G401 (cell line): ENCODE measurements around the gene CCDC148. TPM values are rescaled to one million over a fixed set of nuclear protein-coding genes. Genes with fewer than 3 reads are reported as not detected.
"Not testable (repeated sequence)": the region's sequence is repeated elsewhere in the genome, so short reads cannot be mapped to it uniquely, and the experiment has no call there.

ENCODE experiments used
- DNase-seq: peaks from one replicate; pipeline ENCODE4 v3.0.0-alpha.2; 2015; ENCODE audit warnings: low spot score
- in situ Hi-C: cut with HindIII; loops from 2 replicates; pipeline ENCODE4 v1.10.0; 2016; ENCODE audit warnings: low sequenced_read_pairs, mixed read lengths
- total RNA-seq: library from RNA; depleted of rRNA; stranded (reverse); fragments of >200 nt; shearing (Covaris generic); gene quantifications from 2 replicates; pipeline ENCODE4 v1.2.3, GENCODE V29; 2014

The CCDC148 gene
- total RNA-seq, 1 experiment from 2014 or later, result 4.1 TPM

- DNase-seq, result no peak
- in situ Hi-C loops, result no loop called here
Measured at GRCh38 chr2:158319269-158319668, 137.3 kb downstream of the CCDC148 start.

- no peak for DNase-seq
- in situ Hi-C loops, result no loop called here
Measured at GRCh38 chr2:158317642-158318041, 138.9 kb downstream of the CCDC148 start.

- DNase-seq, result no peak
- in situ Hi-C loops, result no loop called here
Measured at GRCh38 chr2:158315803-158316414, 140.6 kb downstream of the CCDC148 start.

GRCh38 chr2:158315000-158315399 lies 141.6 kb downstream of the CCDC148 start:
- in situ Hi-C loops, result no loop called here
- no peak for DNase-seq

- in situ Hi-C loops, result no loop called here
- DNase-seq, result no peak
Measured at GRCh38 chr2:158313734-158314133, 142.8 kb downstream of the CCDC148 start.

GRCh38 chr2:158312981-158313380 lies 143.6 kb downstream of the CCDC148 start:
- in situ Hi-C loops, result no loop called here
- DNase-seq, result no peak

GRCh38 chr2:158310407-158310806 lies 146.1 kb downstream of the CCDC148 start:
- DNase-seq, in situ Hi-C loops: not testable (repeated sequence)

GRCh38 chr2:158305501-158305900 lies 151.1 kb downstream of the CCDC148 start:
- in situ Hi-C loops, result no loop called here
- DNase-seq, result no peak

GRCh38 chr2:158300394-158300793 lies 156.2 kb downstream of the CCDC148 start:
- DNase-seq, result no peak
- in situ Hi-C loops, result no loop called here

- DNase-seq, result no peak
- in situ Hi-C loops, result no loop called here
Measured at GRCh38 chr2:158297606-158298005, 158.9 kb downstream of the CCDC148 start.

GRCh38 chr2:158297120-158297519 lies 159.4 kb downstream of the CCDC148 start:
- in situ Hi-C loops, result no loop called here
- no peak for DNase-seq

GRCh38 chr2:158293722-158294121 lies 162.8 kb downstream of the CCDC148 start:
- in situ Hi-C loops, result no loop called here
- no peak for DNase-seq

GRCh38 chr2:158291544-158292180 lies 164.9 kb downstream of the CCDC148 start:
- in situ Hi-C loops, result no loop called here
- DNase-seq, result no peak

GRCh38 chr2:158290225-158290624 lies 166.3 kb downstream of the CCDC148 start:
- in situ Hi-C loops, result no loop called here
- no peak for DNase-seq

GRCh38 chr2:158276619-158277471 lies 179.7 kb downstream of the CCDC148 start:
- in situ Hi-C loops, result no loop called here
- DNase-seq, result no peak

- DNase-seq, result no peak
- in situ Hi-C loops, result no loop called here
Measured at GRCh38 chr2:158273791-158274190, 182.8 kb downstream of the CCDC148 start.

GRCh38 chr2:158270536-158270935 lies 186.0 kb downstream of the CCDC148 start:
- in situ Hi-C loops, result no loop called here
- no peak for DNase-seq

GRCh38 chr2:158269143-158269542 lies 187.4 kb downstream of the CCDC148 start:
- in situ Hi-C loops, result no loop called here
- no peak for DNase-seq

- in situ Hi-C loops, result no loop called here
- no peak for DNase-seq
Measured at GRCh38 chr2:158266111-158266510, 190.4 kb downstream of the CCDC148 start.

GRCh38 chr2:158255257-158255656 lies 201.3 kb downstream of the CCDC148 start:
- in situ Hi-C loops, result no loop called here
- no peak for DNase-seq
